Measurements from ENCODE around the gene C17orf100.

Gene C17orf100

GRCh38 chr17:6674586-6674985, 23.0 kb downstream of the C17orf100 start:
- DNase-seq (ENCODE audit: extremely low read depth, low read depth), result no peak
- no peak for TF ChIP-seq CTCF (IDR thresholded peaks at IDR 0.05; ENCODE audit: low read depth, low read length)

- no peak for TF ChIP-seq CTCF (IDR thresholded peaks at IDR 0.05; ENCODE audit: low read depth, low read length)
- no peak for DNase-seq (ENCODE audit: extremely low read depth, low read depth)
These were observed 23.8 kb downstream of the C17orf100 start for GRCh38 chr17:6675201-6675825.

GRCh38 chr17:6676802-6677157, 25.2 kb downstream of the C17orf100 start:
- TF ChIP-seq CTCF (IDR thresholded peaks at IDR 0.05; ENCODE audit: low read depth, low read length), result no peak
- DNase-seq (ENCODE audit: extremely low read depth, low read depth), result no peak

GRCh38 chr17:6677158-6677831, 25.7 kb downstream of the C17orf100 start:
- TF ChIP-seq CTCF (IDR thresholded peaks at IDR 0.05; ENCODE audit: low read depth, low read length), result no peak
- no peak for DNase-seq (ENCODE audit: extremely low read depth, low read depth)

GRCh38 chr17:6677946-6678345, 26.4 kb downstream of the C17orf100 start:
- no peak for TF ChIP-seq CTCF (IDR thresholded peaks at IDR 0.05; ENCODE audit: low read depth, low read length)
- DNase-seq (ENCODE audit: extremely low read depth, low read depth), result no peak

- no peak for DNase-seq (ENCODE audit: extremely low read depth, low read depth)
- TF ChIP-seq CTCF (IDR thresholded peaks at IDR 0.05; ENCODE audit: low read depth, low read length), result no peak
These were observed 27.7 kb downstream of the C17orf100 start for GRCh38 chr17:6679241-6679640.

GRCh38 chr17:6681176-6681575, 29.6 kb downstream of the C17orf100 start:
- TF ChIP-seq CTCF (IDR thresholded peaks at IDR 0.05; ENCODE audit: low read depth, low read length), result no peak
- no peak for DNase-seq (ENCODE audit: extremely low read depth, low read depth)
